Measurements from ENCODE around the gene NFIB.

NFIB gene

GRCh38 chr9:14277761-14278160 is 36.2 kb downstream of the NFIB start:
- no peak for DNase-seq (ENCODE audit: low read depth)
- no peak overlapping the region for H3K4me3 ChIP-seq (ENCODE audit: low read length)
- no peak for TF ChIP-seq CTCF (conservative IDR thresholded peaks at IDR 0.05; ENCODE audit: low read length)

GRCh38 chr9:14277244-14277643 is 36.7 kb downstream of the NFIB start:
- no peak overlapping the region for H3K4me3 ChIP-seq (ENCODE audit: low read length)
- TF ChIP-seq CTCF (conservative IDR thresholded peaks at IDR 0.05; ENCODE audit: low read length), result no peak
- DNase-seq (ENCODE audit: low read depth), result peak; percentile 86

- no peak for DNase-seq (ENCODE audit: low read depth)
- TF ChIP-seq CTCF (conservative IDR thresholded peaks at IDR 0.05; ENCODE audit: low read length), result no peak
Measured at GRCh38 chr9:14275331-14275730, 38.6 kb downstream of the NFIB start.

DNA sequence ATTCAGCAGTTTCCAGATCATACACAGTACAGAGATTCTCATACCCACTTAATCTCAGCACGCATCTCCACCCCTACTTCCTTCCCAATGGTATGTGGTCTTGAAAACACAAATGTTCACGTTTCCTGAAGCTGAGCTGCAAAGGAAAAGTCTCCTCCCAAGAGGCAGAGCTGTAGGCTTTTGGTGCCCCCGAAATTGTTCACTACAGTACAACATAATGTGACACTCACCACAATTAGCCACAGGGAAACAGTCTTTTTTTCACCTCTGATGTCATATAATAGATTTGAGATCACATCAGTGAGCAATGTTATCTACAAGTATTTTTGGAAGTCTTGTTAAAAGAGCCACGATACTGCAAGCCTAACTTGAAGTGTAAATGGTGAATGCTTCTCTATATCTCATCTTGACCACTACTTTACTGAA is 40.2 kb downstream of the NFIB start:
- H3K4me3 ChIP-seq (ENCODE audit: low read length), result no peak overlapping the region
- TF ChIP-seq CTCF (conservative IDR thresholded peaks at IDR 0.05; ENCODE audit: low read length), result no peak
- no peak for DNase-seq (ENCODE audit: low read depth)

More at GRCh38 chr9:14275331-14275730, 38.6 kb downstream of the NFIB start:
- H3K4me3 ChIP-seq (ENCODE audit: low read length), result no peak overlapping the region

DNA sequence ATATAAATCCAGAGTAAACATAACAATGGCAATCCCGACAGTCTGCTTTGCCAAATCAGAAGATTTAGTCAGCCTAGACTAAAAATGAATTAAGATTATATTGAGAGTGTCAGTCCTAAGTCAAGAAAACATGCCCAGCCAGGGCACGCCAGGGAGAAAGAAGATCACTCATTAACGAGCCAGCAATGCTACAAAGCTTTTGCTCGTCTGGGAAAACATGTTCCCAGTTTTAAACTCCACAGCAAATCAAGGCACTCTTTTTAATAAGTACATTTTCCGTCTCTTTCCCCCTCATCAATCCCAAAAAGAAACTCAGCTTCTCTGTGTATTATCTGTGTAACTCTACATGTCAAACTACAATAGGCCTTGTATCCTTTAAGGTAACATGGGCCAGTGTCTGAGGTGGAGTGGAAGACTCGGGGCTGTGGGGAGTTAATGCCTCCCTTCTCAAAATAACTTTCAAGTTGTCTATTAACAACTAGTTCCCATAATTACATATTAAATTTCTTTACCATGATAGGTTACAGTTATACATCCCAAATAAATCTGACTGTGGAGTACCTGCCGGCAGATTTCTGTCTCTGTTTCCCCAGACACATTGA is 40.9 kb downstream of the NFIB start:
- no peak overlapping the region for H3K4me3 ChIP-seq (ENCODE audit: low read length)
- TF ChIP-seq CTCF (conservative IDR thresholded peaks at IDR 0.05; ENCODE audit: low read length), result no peak
- DNase-seq (ENCODE audit: low read depth), result no peak

GRCh38 chr9:14271093-14271673 is 42.8 kb downstream of the NFIB start:
- H3K4me3 ChIP-seq (ENCODE audit: low read length), result no peak overlapping the region
- no peak for TF ChIP-seq CTCF (conservative IDR thresholded peaks at IDR 0.05; ENCODE audit: low read length)
- DNase-seq (ENCODE audit: low read depth), result peak; percentile 27

DNA sequence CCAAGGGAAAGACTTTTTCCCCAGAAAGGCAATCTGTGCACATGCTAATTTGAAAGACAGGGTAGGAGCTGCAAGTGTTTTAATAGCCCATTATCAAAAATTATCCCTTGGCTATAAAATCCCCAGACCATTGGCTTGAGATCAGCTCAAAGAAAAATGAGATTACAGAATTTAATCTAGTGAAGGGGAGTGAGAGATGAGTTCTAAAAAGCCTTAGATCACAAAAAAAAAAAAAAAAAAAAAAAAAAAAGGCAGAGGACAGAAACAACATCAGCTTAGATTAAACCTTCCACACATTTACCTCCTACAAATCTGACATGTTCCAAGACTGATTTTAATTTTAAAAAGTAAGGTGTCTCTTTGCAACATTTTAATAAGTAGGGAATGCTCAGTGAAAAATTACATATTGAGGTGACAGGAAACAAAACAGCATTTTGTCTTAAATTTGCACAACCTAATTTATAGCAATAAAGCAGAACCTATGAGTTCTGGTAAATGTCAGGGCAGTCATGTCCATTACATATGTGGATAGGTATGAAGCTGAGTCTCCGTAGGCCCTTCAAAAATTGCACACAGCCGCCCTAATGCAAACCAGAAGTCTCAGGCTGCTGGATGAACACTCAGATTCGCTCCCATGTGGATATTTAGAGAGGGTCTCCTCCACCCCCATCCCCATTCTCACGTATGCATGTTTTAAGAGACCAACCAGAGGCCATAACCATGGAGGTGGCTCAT is 43.4 kb downstream of the NFIB start:
- TF ChIP-seq CTCF (conservative IDR thresholded peaks at IDR 0.05; ENCODE audit: low read length), result no peak
- peak; percentile 27 for DNase-seq (ENCODE audit: low read depth)
- no peak overlapping the region for H3K4me3 ChIP-seq (ENCODE audit: low read length)
